ENCODE measurements around the gene COX17. TPM values are rescaled to one million over a fixed set of nuclear protein-coding genes. Genes with fewer than 3 reads are reported as not detected.

COX17 gene
- total RNA-seq, 1 experiment from 2014 or later = 51.6 TPM

GRCh38 chr3:119643528-119643927, 33.7 kb downstream of the COX17 start:
- Histone ChIP-seq H4K20me1 (ENCODE audit: insufficient read depth) (no peaks in the 10 kb centered on the region), H3K4me2 (ENCODE audit: low read length) (peak overlapping the region; percentile 58), H3K9me3 (ENCODE audit: control insufficient read depth in 1 of 2, insufficient read depth in 1 of 2, low read depth in 1 of 2, low read length in 2 of 2) (no peaks in the 10 kb centered on the region), H3K4me3 (replicated peaks in 1 of 2; ENCODE audit: low read depth in 1 of 2, low read length in 2 of 2) (peak overlapping the region in 1 of 2 experiments; percentile 18; a peak in 1 of 4 replicates), H2AFZ (ENCODE audit: low read depth, low read length, poor library complexity, severe bottlenecking) (peak overlapping the region; percentile 3), H3K9ac (ENCODE audit: low read length) (peak overlapping the region; percentile 10; the same call in 1 of the 2 replicates), H3K79me2 (ENCODE audit: insufficient read depth, low read length) (no peaks in the 10 kb centered on the region), H3K9me2 (ENCODE audit: insufficient read depth) (no peaks in the 10 kb centered on the region), H3K36me3 (ENCODE audit: control insufficient read depth in 1 of 2, insufficient read depth in 2 of 2, low read length in 2 of 2) (no peaks in the 10 kb centered on the region), H3K27me3 (ENCODE audit: insufficient read depth, low read length) (no peaks in the 10 kb centered on the region), H3K27ac (ENCODE audit: low read depth, low read length) (no peak overlapping the region), H3K4me1 (ENCODE audit: control insufficient read depth in 1 of 2, insufficient read depth in 2 of 2, low read length in 2 of 2) (peaks cover 0 to 30% of the 10 kb centered on the region in 2 experiments; a peak in 2 of 4 replicates)
- ChIA-PET CTCF (interaction anchor here (2.1 kb wide), 1 partner anchor 43 kb away, joined by 5 read pairs; no protein-coding TSS in a partner anchor), RAD21 (ENCODE audit: low non-redundant PET in 1 of 2, low total read pairs in 2 of 2, uncharacterized antibody in 2 of 2, unreplicated experiment in 2 of 2) (no interaction called here), POLR2A (no interaction called here)
- BruUV-seq (replicated peaks) = no TSS peak
- DNase-seq (ENCODE audit: low read depth, low spot score) (peak; percentile 41), ATAC-seq (peak; percentile 85)
- TF ChIP-seq SRF (IDR thresholded peaks at IDR 0.05; ENCODE audit: low read depth) = no peak
- peak; percentile 73 for TF ChIP-seq FOSL1 (IDR thresholded peaks at IDR 0.05; ENCODE audit: low read depth)
- no peak for TF ChIP-seq EZH2phosphoT487 (IDR thresholded peaks at IDR 0.05; ENCODE audit: borderline replicate concordance)
- TF ChIP-seq SP1 (IDR thresholded peaks at IDR 0.05; ENCODE audit: low read depth) = peak; percentile 43; the same call in 1 of the 2 replicates
- peak; percentile 58 for TF ChIP-seq JUND (IDR thresholded peaks at IDR 0.05)
- TF ChIP-seq CBX3 (IDR thresholded peaks at IDR 0.05; ENCODE audit: low read depth) = no peak
- TF ChIP-seq EZH2 (IDR thresholded peaks at IDR 0.05) = no peak
- TF ChIP-seq SIN3A (IDR thresholded peaks at IDR 0.05; ENCODE audit: low read depth) = no peak
- no peak for TF ChIP-seq REST (IDR thresholded peaks at IDR 0.05; ENCODE audit: low read depth)
- no peak for TF ChIP-seq YY1 (IDR thresholded peaks at IDR 0.05; ENCODE audit: extremely low read depth, insufficient replicate concordance, low read depth, low read length)
- no peak for TF ChIP-seq RAD21 (IDR thresholded peaks at IDR 0.05; ENCODE audit: low read depth)
- intact Hi-C loops (cut with micrococcal nuclease) = no loop called here
